Ascending aorta (tissue), 2 donors: Measurements from ENCODE around the gene PLCB1. TPM values are rescaled to one million over a fixed set of nuclear protein-coding genes. Genes with fewer than 3 reads are reported as not detected.

Experiments used
- DNase-seq, 2 donors: peaks; one replicate each; pipeline ENCODE4 v3.0.0-alpha.2; 2019; ENCODE audit warnings: low spot score in 2 of 2
- H3K27ac ChIP-seq, 2 donors: fragments of 200-600 bp; sonication (generic); one replicate each; pipeline ENCODE4 v1.5.1; 2016 to 2017; ENCODE audit warnings: mild to moderate bottlenecking in 1 of 2
- H3K27me3 ChIP-seq: fragments of 200-600 bp; sonication (generic); one replicate; pipeline ENCODE4 v1.5.1; 2017
- H3K36me3 ChIP-seq, 2 donors: fragments of 200-600 bp; sonication (generic); one replicate each; pipeline ENCODE4 v1.5.1; 2016
- H3K4me1 ChIP-seq, 2 donors: fragments of 200-600 bp; sonication (generic); one replicate each; pipeline ENCODE4 v1.5.1; 2016 to 2017; ENCODE audit warnings: mild to moderate bottlenecking in 1 of 2
- H3K4me3 ChIP-seq, 2 donors: fragments of 200-600 bp; sonication (generic); one replicate each; pipeline ENCODE4 v1.5.1; 2016 to 2017; ENCODE audit warnings: mild to moderate bottlenecking in 1 of 2
- H3K9me3 ChIP-seq, 2 donors: fragments of 200-600 bp; sonication (generic); one replicate each; pipeline ENCODE4 v1.5.1; 2016
- intact Hi-C: fragments of 100-400 bp; cut with DNase I; formaldehyde crosslinking; loops from one replicate; pipeline ENCODE4 v1.15.1; 2023
- total RNA-seq: library from RNA; depleted of rRNA; stranded (reverse); fragments of >200 nt; gene quantifications from one replicate; pipeline ENCODE4 v1.1.0, GENCODE V29; 2016
- TF ChIP-seq, protein P1 (sequence below), 3 experiments: fragments of 200-600 bp in 2 of 3; fragments of 450-650 bp in 1 of 3; sonication (generic) in 2 of 3; IDR thresholded peaks; one replicate each; pipeline ENCODE4 v1.5.1; 2016 to 2019; ENCODE audit warnings: antibody characterized with exemption in 3 of 3, mild to moderate bottlenecking in 1 of 3, moderate library complexity in 1 of 3

PLCB1 gene
- total RNA-seq, 1 donor from 2014 or later = 22.9 TPM

DNA sequence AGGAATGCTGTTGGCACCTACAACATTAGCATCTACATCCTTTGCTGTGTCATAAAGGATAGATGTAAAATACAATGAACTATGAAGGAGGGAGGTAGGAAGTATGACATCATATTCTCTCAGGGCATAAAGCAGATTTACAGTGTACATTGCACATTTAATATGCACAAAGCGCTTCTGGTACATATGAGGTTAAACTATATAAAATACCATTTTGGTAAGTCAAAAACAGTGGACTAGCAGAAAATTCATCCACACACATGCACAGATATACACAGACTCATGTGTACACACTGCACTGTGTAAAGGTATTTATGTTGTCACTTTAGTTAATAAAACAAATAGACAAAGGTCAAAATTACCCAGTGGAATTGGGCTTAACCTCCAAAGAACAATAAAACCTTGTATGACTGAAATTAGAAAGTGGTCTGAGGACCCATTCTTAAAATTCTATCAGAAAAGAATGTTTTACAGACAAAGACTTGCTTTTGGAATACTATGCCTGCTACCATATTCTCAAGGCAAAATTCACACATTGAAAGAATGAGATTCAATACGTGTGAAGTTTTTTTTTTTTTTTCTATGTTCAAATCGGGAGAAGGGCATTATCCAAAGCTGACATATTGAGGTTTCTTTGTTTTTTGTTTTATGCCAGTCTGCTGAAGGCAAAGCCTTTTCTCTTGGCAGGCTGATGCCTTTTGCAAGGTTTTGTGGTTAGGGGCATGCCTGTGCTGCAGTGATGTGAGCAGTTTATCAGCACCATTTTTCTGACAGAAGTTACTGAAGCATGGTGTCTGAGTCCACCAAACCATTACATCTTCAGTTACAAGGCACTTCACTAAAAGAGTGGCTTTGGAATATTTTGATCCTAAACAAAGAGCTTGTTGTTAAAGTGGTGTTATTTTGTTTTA, 199.0 kb downstream of the PLCB1 start:
- H3K4me1 ChIP-seq = no peaks in the 10 kb centered on the region
- H3K9me3 ChIP-seq = no peaks in the 10 kb centered on the region
- H3K36me3 ChIP-seq = no peaks in the 10 kb centered on the region
- H3K27ac ChIP-seq = no peak overlapping the region
- no peak overlapping the region for H3K4me3 ChIP-seq
- DNase-seq = no peak
- H3K27me3 ChIP-seq = no peaks in the 10 kb centered on the region
- TF ChIP-seq, protein P1, sequence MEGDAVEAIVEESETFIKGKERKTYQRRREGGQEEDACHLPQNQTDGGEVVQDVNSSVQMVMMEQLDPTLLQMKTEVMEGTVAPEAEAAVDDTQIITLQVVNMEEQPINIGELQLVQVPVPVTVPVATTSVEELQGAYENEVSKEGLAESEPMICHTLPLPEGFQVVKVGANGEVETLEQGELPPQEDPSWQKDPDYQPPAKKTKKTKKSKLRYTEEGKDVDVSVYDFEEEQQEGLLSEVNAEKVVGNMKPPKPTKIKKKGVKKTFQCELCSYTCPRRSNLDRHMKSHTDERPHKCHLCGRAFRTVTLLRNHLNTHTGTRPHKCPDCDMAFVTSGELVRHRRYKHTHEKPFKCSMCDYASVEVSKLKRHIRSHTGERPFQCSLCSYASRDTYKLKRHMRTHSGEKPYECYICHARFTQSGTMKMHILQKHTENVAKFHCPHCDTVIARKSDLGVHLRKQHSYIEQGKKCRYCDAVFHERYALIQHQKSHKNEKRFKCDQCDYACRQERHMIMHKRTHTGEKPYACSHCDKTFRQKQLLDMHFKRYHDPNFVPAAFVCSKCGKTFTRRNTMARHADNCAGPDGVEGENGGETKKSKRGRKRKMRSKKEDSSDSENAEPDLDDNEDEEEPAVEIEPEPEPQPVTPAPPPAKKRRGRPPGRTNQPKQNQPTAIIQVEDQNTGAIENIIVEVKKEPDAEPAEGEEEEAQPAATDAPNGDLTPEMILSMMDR (IDR thresholded peaks at IDR 0.05) = no peak
- intact Hi-C loops = no loop called here

DNA sequence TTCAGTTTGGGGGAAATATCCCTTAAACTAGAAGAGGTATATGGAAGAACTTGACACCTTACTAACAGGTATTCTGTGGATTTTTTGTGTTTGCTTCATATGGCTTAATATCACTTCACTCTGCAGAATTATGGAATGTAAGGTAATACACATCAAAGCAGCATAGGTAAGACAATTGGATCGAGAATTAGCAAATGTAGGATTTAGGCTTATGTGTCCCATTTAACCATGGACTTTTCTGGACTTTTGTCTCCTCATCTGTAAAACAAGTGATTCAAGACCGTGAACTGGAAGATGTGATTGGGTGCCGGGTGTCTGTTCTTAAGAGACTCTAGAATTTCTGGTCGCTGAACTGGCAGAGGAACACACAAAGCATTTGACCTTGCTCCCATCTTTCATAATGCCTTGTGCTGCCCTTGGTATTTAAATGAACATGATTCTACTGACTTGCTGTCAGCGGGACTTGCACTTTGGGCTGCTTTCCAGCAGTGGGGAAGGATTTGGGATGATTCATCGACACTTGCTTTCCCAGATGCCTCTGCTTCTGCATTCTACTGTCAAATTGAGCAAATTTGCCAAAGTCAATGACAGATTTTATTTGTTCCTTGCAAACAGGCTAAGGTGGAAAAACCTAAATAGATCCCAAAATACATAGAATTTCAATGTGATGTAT, 199.8 kb downstream of the PLCB1 start:
- Histone ChIP-seq H3K27ac (no peak overlapping the region), H3K9me3 (no peaks in the 10 kb centered on the region), H3K4me3 (no peak overlapping the region), H3K36me3 (no peaks in the 10 kb centered on the region), H3K27me3 (no peaks in the 10 kb centered on the region), H3K4me1 (no peaks in the 10 kb centered on the region)
- TF ChIP-seq, protein P1 (IDR thresholded peaks at IDR 0.05) = no peak
- no peak for DNase-seq
- intact Hi-C loops = no loop called here

DNA sequence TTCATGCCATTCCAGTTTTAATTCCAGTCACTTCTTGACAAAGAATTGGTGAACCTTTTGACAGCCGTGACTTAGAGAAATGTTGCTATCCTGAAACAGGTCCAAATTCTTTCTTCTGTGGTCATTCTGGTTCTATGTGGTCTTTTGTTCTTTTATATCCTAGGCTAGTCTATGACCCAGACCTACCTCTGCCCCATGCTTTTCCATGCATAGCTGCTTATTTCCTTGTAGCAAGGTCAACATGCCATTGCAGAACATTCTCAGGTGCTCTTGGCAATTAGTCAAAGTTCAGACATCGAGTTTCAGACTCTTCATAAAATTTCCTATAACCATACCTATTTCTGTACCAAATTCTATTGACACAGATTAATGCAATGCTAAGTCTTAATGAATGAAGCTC, 202.6 kb downstream of the PLCB1 start:
- Histone ChIP-seq H3K4me3 (no peak overlapping the region), H3K4me1 (no peaks in the 10 kb centered on the region), H3K27ac (no peak overlapping the region), H3K27me3 (no peaks in the 10 kb centered on the region), H3K9me3 (no peaks in the 10 kb centered on the region), H3K36me3 (no peaks in the 10 kb centered on the region)
- TF ChIP-seq, protein P1 (IDR thresholded peaks at IDR 0.05) = no peak
- no peak for DNase-seq
- intact Hi-C loops = no loop called here

DNA sequence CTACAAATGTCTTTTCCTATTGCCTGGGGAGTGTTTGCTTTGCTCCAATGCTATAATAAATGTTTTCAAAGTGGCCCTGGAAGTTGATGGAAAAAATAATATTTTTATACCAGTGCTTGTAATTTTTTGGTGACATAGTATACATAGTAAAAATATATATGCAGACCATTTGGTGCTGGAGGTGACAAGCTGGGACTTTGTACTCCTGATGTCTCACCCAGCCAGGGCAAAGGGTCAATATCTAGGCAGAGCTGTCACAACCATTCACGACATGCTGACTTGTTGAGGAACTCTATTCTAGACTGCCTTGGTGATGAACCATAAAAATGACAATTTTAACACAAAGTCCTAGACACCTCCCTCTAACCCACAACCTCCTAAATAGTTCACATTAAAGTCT, 203.0 kb downstream of the PLCB1 start:
- no peak for DNase-seq
- no peaks in the 10 kb centered on the region for H3K4me1 ChIP-seq
- no peaks in the 10 kb centered on the region for H3K36me3 ChIP-seq
- TF ChIP-seq, protein P1 (IDR thresholded peaks at IDR 0.05) = no peak
- no peak overlapping the region for H3K4me3 ChIP-seq
- H3K27ac ChIP-seq = no peak overlapping the region
- no peaks in the 10 kb centered on the region for H3K27me3 ChIP-seq
- H3K9me3 ChIP-seq = no peaks in the 10 kb centered on the region
- intact Hi-C loops = no loop called here

DNA sequence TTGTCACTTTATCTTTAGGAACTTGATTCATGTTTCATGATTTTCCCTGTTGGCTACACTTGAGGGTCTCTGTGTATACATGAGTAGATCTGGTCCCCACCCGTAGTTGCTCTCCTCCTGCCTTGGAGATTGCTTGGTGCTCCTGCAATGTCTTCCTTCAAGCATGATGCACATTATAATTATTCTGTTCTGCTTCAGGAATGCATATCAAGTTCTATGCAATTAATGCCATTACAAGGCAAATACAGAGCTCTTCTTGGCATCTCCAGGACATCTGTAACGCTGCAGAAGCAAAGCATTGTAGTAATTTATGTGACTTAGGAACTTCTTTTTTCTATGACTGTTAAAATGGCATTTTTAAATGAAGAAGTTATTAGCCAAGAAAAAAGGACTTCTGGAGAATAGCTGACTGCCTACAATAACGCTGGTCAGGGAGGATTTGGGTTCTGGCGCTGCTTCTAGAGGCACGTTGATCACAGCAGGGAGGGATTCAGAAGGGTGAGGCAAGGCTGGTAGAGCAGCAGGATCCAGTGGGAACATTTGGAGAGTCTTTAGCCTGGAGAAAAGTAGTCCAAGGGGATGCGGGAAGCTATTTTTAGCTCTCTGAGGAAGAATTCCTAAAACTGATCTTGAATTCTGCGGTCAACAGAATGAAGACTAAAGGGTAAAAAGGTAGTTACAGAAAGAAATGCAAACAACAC, 203.6 kb downstream of the PLCB1 start:
- Histone ChIP-seq H3K9me3 (no peaks in the 10 kb centered on the region), H3K4me1 (no peaks in the 10 kb centered on the region), H3K4me3 (no peak overlapping the region), H3K27ac (no peak overlapping the region), H3K36me3 (no peaks in the 10 kb centered on the region), H3K27me3 (no peaks in the 10 kb centered on the region)
- no peak for DNase-seq
- TF ChIP-seq, protein P1 (IDR thresholded peaks at IDR 0.05) = no peak
- intact Hi-C loops = no loop called here
